Liver (tissue), 9 donors: ENCODE data around the gene VPS52. TPM values are rescaled to one million over a fixed set of nuclear protein-coding genes. Genes with fewer than 3 reads are reported as not detected.

ENCODE experiments used
- DNase-seq: peaks from one replicate; pipeline ENCODE4 v3.0.0-alpha.2; 2017; ENCODE audit warnings: low spot score
- H3K27ac ChIP-seq, 2 donors: one replicate each; pipeline ENCODE4 v1.7.0; 2013; ENCODE audit warnings: inconsistent platforms in 2 of 2, low read length in 2 of 2, control low read depth in 1 of 2, low read depth in 1 of 2, mild to moderate bottlenecking in 1 of 2
- H3K27me3 ChIP-seq, 4 donors: one replicate each; pipeline versions ENCODE4 v1.6.1 to v1.7.0; 2013; ENCODE audit warnings: low read length in 3 of 4, inconsistent platforms in 1 of 4, mild to moderate bottlenecking in 1 of 4, moderate library complexity in 1 of 4; ENCODE audit not compliant: control insufficient read depth in 4 of 4, insufficient read depth in 4 of 4
- H3K36me3 ChIP-seq, 4 donors: one replicate each; pipeline versions ENCODE4 v1.6.1 to v1.7.0; 2013; ENCODE audit warnings: low read length in 3 of 4, mild to moderate bottlenecking in 3 of 4, low read depth in 1 of 4, moderate library complexity in 1 of 4; ENCODE audit not compliant: control insufficient read depth in 4 of 4, insufficient read depth in 3 of 4
- H3K4me1 ChIP-seq, 4 donors: one replicate each; pipeline versions ENCODE4 v1.6.1 to v1.7.0; 2013; ENCODE audit warnings: low read length in 3 of 4, mild to moderate bottlenecking in 3 of 4, moderate library complexity in 1 of 4; ENCODE audit not compliant: control insufficient read depth in 4 of 4, insufficient read depth in 4 of 4
- H3K4me3 ChIP-seq, 3 donors: one replicate each; pipeline versions ENCODE4 v1.6.1 to v1.7.0; 2013; ENCODE audit warnings: low read length in 3 of 3, control low read depth in 1 of 3, low read depth in 1 of 3, mild to moderate bottlenecking in 1 of 3
- H3K9ac ChIP-seq, 2 donors: one replicate each; pipeline ENCODE4 v1.7.0; 2013; ENCODE audit warnings: low read length in 2 of 2, mild to moderate bottlenecking in 2 of 2, moderate library complexity in 2 of 2, control low read depth in 1 of 2, low read depth in 1 of 2
- H3K9me3 ChIP-seq, 4 donors: one replicate each; pipeline versions ENCODE4 v1.6.1 to v1.7.0; 2013; ENCODE audit warnings: low read length in 3 of 4; ENCODE audit not compliant: control insufficient read depth in 4 of 4
- ATF3 ChIP-seq: IDR thresholded peaks from 2 replicates; pipeline ENCODE4 v1.6.1; 2016; ENCODE audit warnings: antibody characterized with exemption
- EGR1 ChIP-seq, 2 donors: IDR thresholded peaks; 2 replicates each; pipeline ENCODE4 v1.6.1; 2016 to 2018; ENCODE audit warnings: antibody characterized with exemption in 2 of 2, low read depth in 2 of 2
- FOXA1 ChIP-seq: IDR thresholded peaks from 2 replicates; pipeline ENCODE4 v1.6.1; 2016; ENCODE audit warnings: antibody characterized with exemption
- FOXA2 ChIP-seq: IDR thresholded peaks from 2 replicates; pipeline ENCODE4 v1.6.1; 2016; ENCODE audit warnings: antibody characterized with exemption
- HNF4A ChIP-seq, 2 donors: conservative IDR thresholded peaks; 2 replicates each; pipeline ENCODE4 v1.6.1; 2016; ENCODE audit warnings: antibody characterized with exemption in 2 of 2, mild to moderate bottlenecking in 2 of 2
- SP1 ChIP-seq: IDR thresholded peaks from 2 replicates; pipeline ENCODE4 v1.6.1; 2018; ENCODE audit warnings: antibody characterized with exemption, mild to moderate bottlenecking
- TAF1 ChIP-seq: conservative IDR thresholded peaks from 2 replicates; pipeline ENCODE4 v1.6.1; 2016; ENCODE audit warnings: antibody characterized with exemption, mild to moderate bottlenecking
- YY1 ChIP-seq: IDR thresholded peaks from 2 replicates; pipeline ENCODE4 v1.6.1; 2016; ENCODE audit warnings: antibody characterized with exemption, mild to moderate bottlenecking
- WGBS: extraction: QIAGEN DNeasy Blood & Tissue Kit; methylation state at CpG from one replicate; pipeline ENCODE4 v1.1.7; 2013; 5-methylcytosine and 5-hydroxymethylcytosine counted together
- polyA plus RNA-seq, 2 donors: library from polyadenylated mRNA; stranded (reverse) in 1 of 2; unstranded in 1 of 2; fragments of 200-250 nt in 1 of 2; fragments of >200 nt in 1 of 2; fragmentation: Nextera tagmentation in 1 of 2; extraction: Ambion mirVana in 1 of 2; gene quantifications; one replicate each; pipeline versions ENCODE4 v1.2.1 to v1.2.3, GENCODE V29; 2013 to 2015
- total RNA-seq, 2 donors: library from RNA; depleted of rRNA; stranded (reverse); fragments of >200 nt; gene quantifications; one replicate each; pipeline ENCODE4 v1.2.3, GENCODE V29; 2014
- TF ChIP-seq, protein P1 (sequence below): IDR thresholded peaks from 2 replicates; pipeline ENCODE4 v1.6.1; 2016; ENCODE audit warnings: antibody characterized with exemption
- TF ChIP-seq, protein P2 (sequence below): IDR thresholded peaks from 2 replicates; pipeline ENCODE4 v1.6.1; 2016; ENCODE audit warnings: antibody characterized with exemption, mild to moderate bottlenecking
- donor health status: healthy.
- donor health status: healthy.
- donor health status: healthy.
- donor health status: healthy.
- donor health status: healthy.

Gene VPS52
- total and polyA plus RNA-seq, 4 donors, result 21.3 to 33.4 (median 25.3) TPM

DNA sequence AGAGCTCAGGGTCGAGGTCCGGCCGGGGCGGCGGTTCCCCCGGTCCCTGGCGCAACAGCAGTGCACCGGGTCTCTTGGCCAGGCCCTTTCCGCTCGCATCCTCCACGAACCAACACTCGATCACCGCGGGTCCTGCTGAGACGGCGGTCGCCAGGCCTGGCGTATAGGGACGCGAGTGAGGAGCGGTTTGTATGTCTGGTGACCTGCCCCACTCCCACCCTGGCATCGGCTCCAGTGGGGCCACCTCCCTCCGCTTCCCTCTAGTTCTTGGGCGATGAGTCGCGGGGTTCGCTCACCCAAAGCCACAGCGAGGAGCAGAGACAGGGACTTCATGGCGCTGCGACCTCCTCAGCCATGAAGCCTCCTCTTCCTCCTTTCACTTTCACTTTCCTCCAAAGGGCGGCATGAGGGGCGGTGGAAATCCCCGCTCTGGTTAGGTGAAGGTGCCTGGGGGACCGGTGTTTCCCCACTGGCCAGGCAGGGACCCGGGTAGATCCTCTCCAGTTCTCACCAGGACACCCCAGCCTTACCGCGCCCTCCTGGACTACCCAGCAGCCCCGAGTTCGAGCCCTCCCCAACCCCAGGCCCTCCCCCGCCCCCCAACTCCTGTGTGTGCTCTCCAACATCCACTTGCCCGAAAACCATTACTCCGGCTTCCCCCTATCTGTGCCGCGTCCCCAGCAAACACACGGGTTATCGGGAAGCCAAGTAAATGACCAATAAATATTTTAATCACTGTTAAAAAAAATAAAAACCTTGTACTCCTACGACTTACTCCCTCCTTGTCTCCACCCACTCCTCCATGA is 42.2 kb upstream of the VPS52 start, which contains the start of gene TAPBP:
TSS of gene TAPBP (minus strand) at position 370 of the 806 bp plus-strand sequence. CDS start at position 333, 37 bp downstream.
- Histone ChIP-seq H3K27me3 (no peaks in the 10 kb centered on the region), H3K9ac (peak within 1 kb of the TSS; percentile 87 to 90), H3K4me1 (peaks cover 11 to 46% (median 33%) of the 10 kb centered on the region in 4 donors), H3K9me3 (no peaks in the 10 kb centered on the region), H3K27ac (peak within 1 kb of the TSS; percentile 98 to 99), H3K4me3 (peak within 1 kb of the TSS; percentile 66 to 96 (median 88)), H3K36me3 (peaks cover 0 to 2% (median 0%) of the 10 kb centered on the region in 4 donors)
- peak; percentile 72 for DNase-seq
- WGBS, result under 1% methylated on average over 47 of the region's 47 CpGs
- TF ChIP-seq TAF1 (no peak), YY1 (peak; percentile 89), ATF3 (no peak), HNF4A (conservative IDR thresholded peaks at IDR 0.05) (peak in 1 of 2 donors; percentile 13)
- TF ChIP-seq, protein P1, sequence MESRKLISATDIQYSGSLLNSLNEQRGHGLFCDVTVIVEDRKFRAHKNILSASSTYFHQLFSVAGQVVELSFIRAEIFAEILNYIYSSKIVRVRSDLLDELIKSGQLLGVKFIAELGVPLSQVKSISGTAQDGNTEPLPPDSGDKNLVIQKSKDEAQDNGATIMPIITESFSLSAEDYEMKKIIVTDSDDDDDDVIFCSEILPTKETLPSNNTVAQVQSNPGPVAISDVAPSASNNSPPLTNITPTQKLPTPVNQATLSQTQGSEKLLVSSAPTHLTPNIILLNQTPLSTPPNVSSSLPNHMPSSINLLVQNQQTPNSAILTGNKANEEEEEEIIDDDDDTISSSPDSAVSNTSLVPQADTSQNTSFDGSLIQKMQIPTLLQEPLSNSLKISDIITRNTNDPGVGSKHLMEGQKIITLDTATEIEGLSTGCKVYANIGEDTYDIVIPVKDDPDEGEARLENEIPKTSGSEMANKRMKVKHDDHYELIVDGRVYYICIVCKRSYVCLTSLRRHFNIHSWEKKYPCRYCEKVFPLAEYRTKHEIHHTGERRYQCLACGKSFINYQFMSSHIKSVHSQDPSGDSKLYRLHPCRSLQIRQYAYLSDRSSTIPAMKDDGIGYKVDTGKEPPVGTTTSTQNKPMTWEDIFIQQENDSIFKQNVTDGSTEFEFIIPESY, result no peak
- TF ChIP-seq, protein P2, sequence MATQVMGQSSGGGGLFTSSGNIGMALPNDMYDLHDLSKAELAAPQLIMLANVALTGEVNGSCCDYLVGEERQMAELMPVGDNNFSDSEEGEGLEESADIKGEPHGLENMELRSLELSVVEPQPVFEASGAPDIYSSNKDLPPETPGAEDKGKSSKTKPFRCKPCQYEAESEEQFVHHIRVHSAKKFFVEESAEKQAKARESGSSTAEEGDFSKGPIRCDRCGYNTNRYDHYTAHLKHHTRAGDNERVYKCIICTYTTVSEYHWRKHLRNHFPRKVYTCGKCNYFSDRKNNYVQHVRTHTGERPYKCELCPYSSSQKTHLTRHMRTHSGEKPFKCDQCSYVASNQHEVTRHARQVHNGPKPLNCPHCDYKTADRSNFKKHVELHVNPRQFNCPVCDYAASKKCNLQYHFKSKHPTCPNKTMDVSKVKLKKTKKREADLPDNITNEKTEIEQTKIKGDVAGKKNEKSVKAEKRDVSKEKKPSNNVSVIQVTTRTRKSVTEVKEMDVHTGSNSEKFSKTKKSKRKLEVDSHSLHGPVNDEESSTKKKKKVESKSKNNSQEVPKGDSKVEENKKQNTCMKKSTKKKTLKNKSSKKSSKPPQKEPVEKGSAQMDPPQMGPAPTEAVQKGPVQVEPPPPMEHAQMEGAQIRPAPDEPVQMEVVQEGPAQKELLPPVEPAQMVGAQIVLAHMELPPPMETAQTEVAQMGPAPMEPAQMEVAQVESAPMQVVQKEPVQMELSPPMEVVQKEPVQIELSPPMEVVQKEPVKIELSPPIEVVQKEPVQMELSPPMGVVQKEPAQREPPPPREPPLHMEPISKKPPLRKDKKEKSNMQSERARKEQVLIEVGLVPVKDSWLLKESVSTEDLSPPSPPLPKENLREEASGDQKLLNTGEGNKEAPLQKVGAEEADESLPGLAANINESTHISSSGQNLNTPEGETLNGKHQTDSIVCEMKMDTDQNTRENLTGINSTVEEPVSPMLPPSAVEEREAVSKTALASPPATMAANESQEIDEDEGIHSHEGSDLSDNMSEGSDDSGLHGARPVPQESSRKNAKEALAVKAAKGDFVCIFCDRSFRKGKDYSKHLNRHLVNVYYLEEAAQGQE, result peak; percentile 12

- Histone ChIP-seq H3K4me1 (peaks cover 11 to 39% (median 26%) of the 10 kb centered on the region in 4 donors), H3K36me3 (peaks cover 0 to 5% (median 0%) of the 10 kb centered on the region in 4 donors), H3K27ac (peak overlapping the region; percentile 98 to 99)
Observed at GRCh38 chr6:33313105-33313708, 41.5 kb upstream of the VPS52 start.

More at GRCh38 chr6:33313105-33313708, 41.5 kb upstream of the VPS52 start:
- Histone ChIP-seq H3K9ac (peak overlapping the region; percentile 87 to 90), H3K4me3 (peak overlapping the region; percentile 66 to 96 (median 88)), H3K27me3 (no peaks in the 10 kb centered on the region), H3K9me3 (no peaks in the 10 kb centered on the region)
- TF ChIP-seq SP1 (no peak), HNF4A (conservative IDR thresholded peaks at IDR 0.05) (no peak), FOXA1 (no peak), FOXA2 (no peak), EGR1 (IDR thresholded peaks at IDR 0.05; ENCODE audit: low read depth in 2 of 2) (no peak)
- TF ChIP-seq, protein P2, result no peak
- under 1% methylated on average over 33 of the region's 33 CpGs for WGBS
- DNase-seq, result no peak
